B cell (primary cell): ENCODE results near the gene C1orf105. TPM values are rescaled to one million over a fixed set of nuclear protein-coding genes. Genes with fewer than 3 reads are reported as not detected.

Source experiments
- ATAC-seq: fragments of 200-7000 bp; cut with Tn5 transposase; one replicate; pipeline ENCODE4 v1.10.0; 2021; ENCODE audit warnings: low read depth, mild to moderate bottlenecking, moderate number of reproducible peaks, moderate library complexity
- CTCF ChIA-PET: fragments of 350-600 bp; sonication (Branson Sonifier 250); formaldehyde crosslinking; loops from one replicate; lab custom pipeline; 2021; ENCODE audit warnings: antibody characterized with exemption, inconsistent platforms; lab: Charles Lee
- POLR2A ChIA-PET: fragments of 350-600 bp; sonication (Branson Sonifier 250); formaldehyde crosslinking; loops from one replicate; lab custom pipeline; 2021; ENCODE audit warnings: antibody characterized with exemption; lab: Charles Lee
- DNase-seq: peaks from one replicate; pipeline ENCODE4 v3.0.0; 2013
- H2AFZ ChIP-seq: 2 replicates; pipeline ENCODE4 v1.6.1; 2012; ENCODE audit warnings: mild to moderate bottlenecking, low read depth, low read length; ENCODE audit not compliant: insufficient read depth, poor library complexity, severe bottlenecking
- H3K27ac ChIP-seq, 2 donors: 1 replicate in 1 of 2; 2 replicates in 1 of 2; pipeline ENCODE4 v1.5.1; 2012 to 2013; ENCODE audit warnings: low read length in 2 of 2, mild to moderate bottlenecking in 2 of 2, moderate library complexity in 1 of 2
- H3K27me3 ChIP-seq, 4 experiments: fragments of 200-600 bp in 1 of 4; sonication (generic) in 1 of 4; replicated peaks in 1 of 4; 1 replicate in 2 of 4; 2 replicates in 2 of 4; pipeline versions ENCODE4 v1.6.1 to v1.7.0; 2013 to 2016; ENCODE audit warnings: low read length in 3 of 4, mild to moderate bottlenecking in 2 of 4, mixed read lengths in 1 of 4, moderate library complexity in 1 of 4; ENCODE audit not compliant: insufficient read depth in 4 of 4, control insufficient read depth in 3 of 4; ENCODE audit errors: control extremely low read depth in 1 of 4
- H3K36me3 ChIP-seq, 2 experiments: replicated peaks in 1 of 2; 1 replicate in 1 of 2; 2 replicates in 1 of 2; pipeline versions ENCODE4 v1.6.1 to v1.7.1; 2013; ENCODE audit warnings: low read length in 1 of 2; ENCODE audit not compliant: insufficient read depth in 2 of 2, control insufficient read depth in 1 of 2; ENCODE audit errors: control extremely low read depth in 1 of 2, extremely low read depth in 1 of 2
- H3K4me1 ChIP-seq, 2 donors: fragments of 200-600 bp in 1 of 2; sonication (generic) in 1 of 2; 1 replicate in 1 of 2; 2 replicates in 1 of 2; pipeline versions ENCODE4 v1.5.1 to v1.6.1; 2013 to 2017; ENCODE audit warnings: low read length in 2 of 2; ENCODE audit not compliant: control insufficient read depth in 2 of 2, insufficient read depth in 2 of 2
- H3K4me2 ChIP-seq: replicated peaks from 2 replicates; pipeline ENCODE3; 2012; ENCODE audit warnings: mild to moderate bottlenecking, low read depth, low read length; ENCODE audit not compliant: poor library complexity, severe bottlenecking
- H3K4me3 ChIP-seq, 5 experiments: fragments of 200-600 bp in 1 of 5; sonication (generic) in 1 of 5; 1 replicate in 3 of 5; 2 replicates in 2 of 5; pipeline versions ENCODE4 v1.5.1 to v1.7.0; 2011 to 2016; ENCODE audit warnings: low read length in 4 of 5, mild to moderate bottlenecking in 4 of 5, low read depth in 2 of 5, control low read depth in 1 of 5, moderate library complexity in 1 of 5; ENCODE audit not compliant: insufficient read depth in 1 of 5; ENCODE audit errors: control extremely low read depth in 1 of 5, extremely low read depth in 1 of 5
- H3K79me2 ChIP-seq: fragments of 200-600 bp; sonication (generic); one replicate; pipeline ENCODE4 v1.6.0; 2016; ENCODE audit warnings: low read length; ENCODE audit not compliant: control insufficient read depth, insufficient read depth
- H3K9ac ChIP-seq: fragments of 200-600 bp; sonication (generic); 2 replicates; pipeline ENCODE4 v1.6.1; 2017; ENCODE audit warnings: mild to moderate bottlenecking, low read length, moderate library complexity
- H3K9me3 ChIP-seq, 3 donors: one replicate each; pipeline versions ENCODE4 v1.6.1 to v1.7.1; 2013; ENCODE audit warnings: low read length in 2 of 3; ENCODE audit not compliant: control insufficient read depth in 2 of 3, insufficient read depth in 1 of 3; ENCODE audit errors: control extremely low read depth in 1 of 3
- H4K20me1 ChIP-seq: 2 replicates; pipeline ENCODE4 v1.6.0; 2012; ENCODE audit warnings: mild to moderate bottlenecking, low read length; ENCODE audit not compliant: insufficient read depth, control insufficient read depth, poor library complexity, severe bottlenecking
- H3K27ac Mint-ChIP-seq: one replicate; pipeline ENCODE4 v1.8.0; 2021; ENCODE audit warnings: mixed read lengths
- H3K27me3 Mint-ChIP-seq: one replicate; pipeline ENCODE4 v1.8.0; 2021; ENCODE audit warnings: mixed read lengths
- H3K4me1 Mint-ChIP-seq: one replicate; pipeline ENCODE4 v1.8.0; 2021; ENCODE audit warnings: mixed read lengths
- H3K4me3 Mint-ChIP-seq: one replicate; pipeline ENCODE4 v1.8.0; 2021; ENCODE audit warnings: mixed read lengths
- H3K9me3 Mint-ChIP-seq: one replicate; pipeline ENCODE4 v1.8.0; 2022; ENCODE audit warnings: mixed read lengths; ENCODE audit not compliant: insufficient read depth
- CTCF ChIP-seq: fragments of 200-600 bp; IDR thresholded peaks from one replicate; pipeline ENCODE4 v1.8.0; 2022; ENCODE audit warnings: antibody characterized with exemption, mild to moderate bottlenecking
- EZH2 ChIP-seq: IDR thresholded peaks from 2 replicates; pipeline ENCODE4 v1.6.1; 2012; ENCODE audit warnings: borderline replicate concordance, low read depth, mild to moderate bottlenecking, moderate library complexity, low read length; ENCODE audit not compliant: insufficient read depth, poor library complexity, severe bottlenecking
- WGBS: methylation state at CpG from one replicate; pipeline ENCODE4 v1.1.5; 2013; ENCODE audit warnings: missing lambda C conversion rate; ENCODE audit not compliant: insufficient coverage; 5-methylcytosine and 5-hydroxymethylcytosine counted together
- intact Hi-C: fragments of 100-400 bp; cut with micrococcal nuclease; formaldehyde crosslinking; loops from one replicate; pipeline ENCODE4 v1.10.0; 2022
- polyA plus RNA-seq: library from polyadenylated mRNA; depleted of rRNA; stranded (reverse); fragments of >200 nt; gene quantifications from 2 replicates; pipeline ENCODE4 v1.2.3, GENCODE V29; 2012
- total RNA-seq, 2 donors: library from RNA; stranded (reverse); fragments of 120-200 nt in 1 of 2; gene quantifications; 1 replicate in 1 of 2; 2 replicates in 1 of 2; pipeline versions ENCODE4 v1.2.3 to v1.2.4, GENCODE V29; 2013 to 2022

C1orf105 gene
- total and polyA plus RNA-seq, 2 donors (not counting 1 experiment from before 2014, with no cell fraction given), result not detected

- H2AFZ ChIP-seq, result no peak overlapping the region
- no peaks in the 10 kb centered on the region for H3K27me3 ChIP-seq
- H3K9ac ChIP-seq, result no peak overlapping the region
- WGBS, result no CpG with 5 or more reads among the region's 1 CpG
- no peaks in the 10 kb centered on the region for H4K20me1 ChIP-seq
- no peak overlapping the region for H3K27ac ChIP-seq
- no peaks in the 10 kb centered on the region for H3K9me3 ChIP-seq
- DNase-seq (no peak), ATAC-seq (no peak)
- POLR2A ChIA-PET, result no interaction called here
- H3K27me3 Mint-ChIP-seq, result no peaks in the 10 kb centered on the region
- intact Hi-C loops, result no loop called here
- H3K4me3 ChIP-seq, result no peak overlapping the region
- H3K4me3 Mint-ChIP-seq, result no peak overlapping the region
- H3K36me3 ChIP-seq, result peaks cover 0 to 3% of the 10 kb centered on the region in 2 experiments
- H3K4me1 Mint-ChIP-seq, result peaks cover 14% of the 10 kb centered on the region
- H3K4me1 ChIP-seq, result peaks cover 10 to 12% of the 10 kb centered on the region in 2 donors
- no peak overlapping the region for H3K27ac Mint-ChIP-seq
- no peak for TF ChIP-seq EZH2
- no peak for TF ChIP-seq CTCF
- CTCF ChIA-PET, result interaction anchor here (0.8 to 3.8 kb wide), 10 partner anchors 10 to 629 kb away, joined by 3 to 54 read pairs (median 6); no protein-coding TSS in a partner anchor
- peaks cover 4% of the 10 kb centered on the region for H3K79me2 ChIP-seq
- no peaks in the 10 kb centered on the region for H3K9me3 Mint-ChIP-seq
- no peak overlapping the region for H3K4me2 ChIP-seq
Observed at GRCh38 chr1:172430128-172430454, 9.6 kb downstream of the C1orf105 start.

- Mint-ChIP-seq H3K4me1 (peaks cover 15% of the 10 kb centered on the region), H3K9me3 (no peaks in the 10 kb centered on the region), H3K4me3 (no peak overlapping the region), H3K27me3 (no peaks in the 10 kb centered on the region), H3K27ac (no peak overlapping the region)
- intact Hi-C loops, result no loop called here
- Histone ChIP-seq H3K9me3 (no peaks in the 10 kb centered on the region), H4K20me1 (no peaks in the 10 kb centered on the region), H3K9ac (no peak overlapping the region), H3K36me3 (peaks cover 0 to 3% of the 10 kb centered on the region in 2 experiments), H2AFZ (no peak overlapping the region), H3K4me3 (no peak overlapping the region), H3K4me2 (no peak overlapping the region), H3K27ac (no peak overlapping the region), H3K27me3 (no peaks in the 10 kb centered on the region), H3K4me1 (peaks cover 10 to 12% of the 10 kb centered on the region in 2 donors), H3K79me2 (peaks cover 4% of the 10 kb centered on the region)
- ATAC-seq (no peak), DNase-seq (no peak)
- TF ChIP-seq EZH2 (no peak), CTCF (no peak)
- CTCF ChIA-PET, result interaction anchor here (0.7 to 3.8 kb wide), 6 partner anchors 13 to 631 kb away, joined by 3 to 54 read pairs (median 4); partner anchors contain the start of gene PIGC
- POLR2A ChIA-PET, result no interaction called here
- no CpG with 5 or more reads among the region's 2 CpGs for WGBS
Observed at GRCh38 chr1:172431204-172431603, 10.7 kb downstream of the C1orf105 start.
